ENCODE results near the gene ITGAX. TPM values are rescaled to one million over a fixed set of nuclear protein-coding genes. Genes with fewer than 3 reads are reported as not detected.
A peak's percentile ranks its signal among the peaks of the same experiment; 100 is the strongest.

Gene ITGAX
- total RNA-seq, 1 experiment from 2014 or later = 0.80 TPM

DNA sequence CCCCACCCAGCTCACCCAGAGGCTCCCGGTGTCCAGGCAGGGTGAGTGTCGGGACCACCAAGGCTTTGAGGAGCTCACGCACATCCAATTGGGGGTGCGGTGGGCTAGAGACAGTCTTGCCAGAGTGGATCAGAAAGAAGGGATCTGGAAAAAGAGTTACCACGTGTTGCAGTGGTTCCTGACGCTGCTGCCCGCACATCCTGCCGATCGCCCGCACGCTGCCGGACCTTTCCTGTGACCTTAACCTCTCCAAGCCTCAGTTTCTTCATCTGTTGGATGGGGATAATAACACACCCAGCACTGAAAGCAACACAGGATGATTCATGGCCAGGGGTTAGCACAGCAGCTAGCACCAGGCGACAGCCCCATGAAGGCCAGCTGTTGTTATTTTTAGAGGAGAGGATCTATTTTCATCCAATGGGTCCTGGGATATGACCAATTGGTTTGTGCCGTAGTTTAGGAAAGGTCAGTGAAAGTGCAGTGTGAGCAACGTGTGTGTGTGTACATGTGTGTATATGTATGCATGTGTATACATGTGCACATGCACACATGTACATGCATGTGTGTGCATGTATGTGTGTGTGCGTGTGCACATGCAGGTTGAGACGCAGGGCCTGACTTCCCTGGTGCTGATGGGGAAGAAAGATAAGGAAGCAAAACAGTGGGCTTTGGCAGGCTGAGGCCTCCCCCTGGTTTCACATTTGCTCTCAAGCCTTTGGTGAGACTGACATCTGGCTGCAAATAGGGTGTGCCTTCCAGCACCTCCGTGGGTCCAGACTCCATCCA, 2.5 kb downstream of the ITGAX start:
- H3K27me3 ChIP-seq (ENCODE audit: control insufficient read depth, insufficient read depth, low read length) = no peaks in the 10 kb centered on the region
- no peak for DNase-seq
- H3K36me3 ChIP-seq (replicated peaks; ENCODE audit: control insufficient read depth, insufficient read depth, low read length) = no peaks in the 10 kb centered on the region
- H3K4me3 ChIP-seq (ENCODE audit: insufficient read depth, low read depth, low read length) = no peak overlapping the region

DNA sequence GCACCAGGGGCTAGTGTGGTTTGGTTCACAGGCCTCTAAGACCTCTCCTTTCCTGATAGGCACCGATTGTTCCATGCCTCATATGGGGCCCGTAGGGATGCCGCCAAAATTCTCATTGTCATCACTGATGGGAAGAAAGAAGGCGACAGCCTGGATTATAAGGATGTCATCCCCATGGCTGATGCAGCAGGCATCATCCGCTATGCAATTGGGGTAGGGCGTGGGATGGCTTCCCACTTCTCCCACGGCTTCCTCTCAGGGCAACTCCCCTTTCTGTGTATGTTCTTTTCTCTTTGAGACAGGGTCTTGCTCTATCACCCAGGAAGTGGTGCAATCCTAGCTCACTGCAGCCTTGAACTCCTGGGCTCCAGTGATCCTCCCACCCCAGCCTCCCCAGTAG, 5.3 kb downstream of the ITGAX start:
- H3K27me3 ChIP-seq (ENCODE audit: control insufficient read depth, insufficient read depth, low read length) = no peaks in the 10 kb centered on the region

GRCh38 chr16:31361201-31362110, 6.5 kb downstream of the ITGAX start:
- no peaks in the 10 kb centered on the region for H3K27me3 ChIP-seq (ENCODE audit: control insufficient read depth, insufficient read depth, low read length)
- no peak overlapping the region for H3K4me3 ChIP-seq (ENCODE audit: insufficient read depth, low read depth, low read length)
- peak; percentile 49 for DNase-seq
- no peaks in the 10 kb centered on the region for H3K36me3 ChIP-seq (replicated peaks; ENCODE audit: control insufficient read depth, insufficient read depth, low read length)

More for the DNA sequence above, 5.3 kb downstream of the ITGAX start:
- Histone ChIP-seq H3K4me3 (ENCODE audit: insufficient read depth, low read depth, low read length) (no peak overlapping the region), H3K36me3 (replicated peaks; ENCODE audit: control insufficient read depth, insufficient read depth, low read length) (no peaks in the 10 kb centered on the region)
- no peak for DNase-seq

DNA sequence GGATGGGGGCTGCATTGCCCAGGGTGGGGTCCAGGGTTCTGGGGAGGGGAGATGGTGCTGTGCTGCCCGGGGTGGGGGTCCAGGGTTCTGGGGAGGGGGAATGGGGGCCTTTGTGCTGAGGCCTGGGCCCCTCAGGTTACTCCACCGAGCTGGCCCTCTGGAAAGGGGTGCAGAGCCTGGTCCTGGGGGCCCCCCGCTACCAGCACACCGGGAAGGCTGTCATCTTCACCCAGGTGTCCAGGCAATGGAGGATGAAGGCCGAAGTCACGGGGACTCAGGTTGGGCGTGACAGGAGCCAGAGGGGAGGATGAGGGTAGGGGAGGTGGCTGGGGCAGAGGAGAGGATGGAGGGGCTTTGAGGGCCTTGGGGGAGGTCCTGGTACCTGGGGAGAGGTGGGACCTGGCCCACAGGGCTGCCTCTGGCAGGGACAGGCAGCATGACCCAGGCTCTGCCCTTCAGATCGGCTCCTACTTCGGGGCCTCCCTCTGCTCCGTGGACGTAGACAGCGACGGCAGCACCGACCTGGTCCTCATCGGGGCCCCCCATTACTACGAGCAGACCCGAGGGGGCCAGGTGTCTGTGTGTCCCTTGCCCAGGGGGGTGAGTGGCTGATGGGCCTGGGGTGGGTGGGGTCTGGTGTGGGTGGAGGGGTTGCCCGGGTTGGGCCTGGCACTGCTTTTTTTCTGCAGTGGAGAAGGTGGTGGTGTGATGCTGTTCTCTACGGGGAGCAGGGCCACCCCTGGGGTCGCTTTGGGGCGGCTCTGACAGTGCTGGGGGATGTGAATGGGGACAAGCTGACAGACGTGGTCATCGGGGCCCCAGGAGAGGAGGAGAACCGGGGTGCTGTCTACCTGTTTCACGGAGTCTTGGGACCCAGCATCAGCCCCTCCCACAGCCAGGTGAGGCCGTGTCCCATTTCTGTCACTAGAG, 7.8 kb downstream of the ITGAX start:
- Histone ChIP-seq H3K27me3 (ENCODE audit: control insufficient read depth, insufficient read depth, low read length) (no peaks in the 10 kb centered on the region), H3K36me3 (replicated peaks; ENCODE audit: control insufficient read depth, insufficient read depth, low read length) (no peaks in the 10 kb centered on the region), H3K4me3 (ENCODE audit: insufficient read depth, low read depth, low read length) (no peak overlapping the region)
- DNase-seq = peak; percentile 36

- no peaks in the 10 kb centered on the region for H3K27me3 ChIP-seq (ENCODE audit: control insufficient read depth, insufficient read depth, low read length)
- H3K36me3 ChIP-seq (replicated peaks; ENCODE audit: control insufficient read depth, insufficient read depth, low read length) = no peaks in the 10 kb centered on the region
- no peak overlapping the region for H3K4me3 ChIP-seq (ENCODE audit: insufficient read depth, low read depth, low read length)
- DNase-seq = no peak
Measured at GRCh38 chr16:31363721-31364120, 8.7 kb downstream of the ITGAX start.

GRCh38 chr16:31364421-31364820, 9.4 kb downstream of the ITGAX start:
- Histone ChIP-seq H3K36me3 (replicated peaks; ENCODE audit: control insufficient read depth, insufficient read depth, low read length) (no peaks in the 10 kb centered on the region), H3K4me3 (ENCODE audit: insufficient read depth, low read depth, low read length) (no peak overlapping the region), H3K27me3 (ENCODE audit: control insufficient read depth, insufficient read depth, low read length) (no peaks in the 10 kb centered on the region)
- no peak for DNase-seq

- H3K36me3 ChIP-seq (replicated peaks; ENCODE audit: control insufficient read depth, insufficient read depth, low read length) = no peaks in the 10 kb centered on the region
Measured at GRCh38 chr16:31365131-31365865, 10.3 kb downstream of the ITGAX start.

DNA sequence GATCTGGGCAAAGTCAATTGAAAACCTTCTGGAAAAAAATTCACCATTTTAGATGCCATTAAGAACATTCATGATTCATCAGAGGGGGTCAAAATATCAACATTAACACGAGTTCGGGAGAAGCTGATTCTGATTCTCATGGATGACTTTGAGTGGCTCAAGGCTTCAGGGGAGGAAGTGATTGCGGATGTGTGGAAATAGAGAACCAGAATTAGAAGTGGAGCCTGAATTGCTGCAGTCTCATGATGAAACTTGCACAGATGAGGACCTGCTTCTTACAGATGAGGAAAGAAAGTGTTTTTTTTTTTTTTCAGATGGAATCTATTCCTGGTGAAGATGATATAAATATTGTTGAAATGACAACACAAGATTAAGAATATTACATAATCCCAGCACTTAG, 12.9 kb downstream of the ITGAX start:
- H3K27me3 ChIP-seq (ENCODE audit: control insufficient read depth, insufficient read depth, low read length) = no peaks in the 10 kb centered on the region
- no peak for DNase-seq

More at GRCh38 chr16:31365131-31365865, 10.3 kb downstream of the ITGAX start:
- Histone ChIP-seq H3K27me3 (ENCODE audit: control insufficient read depth, insufficient read depth, low read length) (no peaks in the 10 kb centered on the region), H3K4me3 (ENCODE audit: insufficient read depth, low read depth, low read length) (no peak overlapping the region)
- no peak for DNase-seq

DNA sequence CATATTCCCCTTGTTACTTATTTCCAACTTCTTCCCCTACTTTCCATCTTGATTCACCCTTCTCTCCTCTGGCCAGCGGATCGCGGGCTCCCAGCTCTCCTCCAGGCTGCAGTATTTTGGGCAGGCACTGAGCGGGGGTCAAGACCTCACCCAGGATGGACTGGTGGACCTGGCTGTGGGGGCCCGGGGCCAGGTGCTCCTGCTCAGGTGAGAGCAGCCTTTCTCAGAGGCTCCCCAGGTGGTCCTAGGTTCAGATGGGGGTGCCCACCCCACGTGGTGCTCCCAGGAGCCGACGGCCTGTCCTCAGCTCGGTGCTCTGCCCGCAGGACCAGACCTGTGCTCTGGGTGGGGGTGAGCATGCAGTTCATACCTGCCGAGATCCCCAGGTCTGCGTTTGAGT, 16.0 kb downstream of the ITGAX start:
- H3K36me3 ChIP-seq (replicated peaks; ENCODE audit: control insufficient read depth, insufficient read depth, low read length) = no peaks in the 10 kb centered on the region
- H3K27me3 ChIP-seq (ENCODE audit: control insufficient read depth, insufficient read depth, low read length) = no peaks in the 10 kb centered on the region
- DNase-seq = no peak
- H3K4me3 ChIP-seq (ENCODE audit: insufficient read depth, low read depth, low read length) = no peak overlapping the region

More for the DNA sequence above, 12.9 kb downstream of the ITGAX start:
- Histone ChIP-seq H3K36me3 (replicated peaks; ENCODE audit: control insufficient read depth, insufficient read depth, low read length) (no peaks in the 10 kb centered on the region), H3K4me3 (ENCODE audit: insufficient read depth, low read depth, low read length) (no peak overlapping the region)

DNA sequence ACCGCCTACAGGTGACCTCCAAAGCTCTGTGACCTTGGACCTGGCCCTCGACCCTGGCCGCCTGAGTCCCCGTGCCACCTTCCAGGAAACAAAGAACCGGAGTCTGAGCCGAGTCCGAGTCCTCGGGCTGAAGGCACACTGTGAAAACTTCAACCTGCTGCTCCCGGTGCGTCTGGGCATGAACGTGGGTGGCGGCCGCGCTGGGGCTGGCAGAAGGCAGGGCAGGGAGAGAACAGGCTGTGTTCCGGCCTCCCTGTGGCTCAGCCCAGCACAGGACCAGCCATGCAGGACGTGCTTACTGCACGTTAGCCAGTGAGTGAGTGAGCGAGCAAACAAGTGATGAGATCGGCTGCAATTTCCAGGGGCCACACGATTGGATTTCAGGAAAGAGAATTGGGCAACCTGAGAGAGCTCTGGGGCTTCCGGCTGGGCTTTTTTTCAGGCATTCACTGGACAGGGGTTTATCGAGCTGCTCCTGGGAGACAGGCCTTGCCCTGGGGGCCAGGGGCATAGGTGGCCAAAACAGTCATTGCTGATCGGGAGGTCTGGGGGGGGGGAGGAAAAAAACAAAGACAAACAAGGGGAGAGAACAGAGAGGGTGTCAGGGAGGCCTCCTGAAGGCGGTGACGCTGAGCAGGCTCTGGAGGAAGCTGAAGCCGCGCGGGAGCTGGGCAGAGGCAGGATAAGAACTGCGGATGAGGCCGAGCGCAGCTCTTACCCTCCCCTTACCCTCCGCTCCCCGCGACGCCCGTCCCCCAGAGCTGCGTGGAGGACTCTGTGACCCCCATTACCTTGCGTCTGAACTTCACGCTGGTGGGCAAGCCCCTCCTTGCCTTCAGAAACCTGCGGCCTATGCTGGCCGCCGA, 16.9 kb downstream of the ITGAX start:
- DNase-seq = peak; percentile 55
- H3K36me3 ChIP-seq (replicated peaks; ENCODE audit: control insufficient read depth, insufficient read depth, low read length) = no peaks in the 10 kb centered on the region
- H3K27me3 ChIP-seq (ENCODE audit: control insufficient read depth, insufficient read depth, low read length) = no peaks in the 10 kb centered on the region
- H3K4me3 ChIP-seq (ENCODE audit: insufficient read depth, low read depth, low read length) = no peak overlapping the region

- no peaks in the 10 kb centered on the region for H3K36me3 ChIP-seq (replicated peaks; ENCODE audit: control insufficient read depth, insufficient read depth, low read length)
- no peak overlapping the region for H3K4me3 ChIP-seq (ENCODE audit: insufficient read depth, low read depth, low read length)
- peak; percentile 40 for DNase-seq
- H3K27me3 ChIP-seq (ENCODE audit: control insufficient read depth, insufficient read depth, low read length) = no peaks in the 10 kb centered on the region
Measured at GRCh38 chr16:31373235-31373634, 18.3 kb downstream of the ITGAX start.

DNA sequence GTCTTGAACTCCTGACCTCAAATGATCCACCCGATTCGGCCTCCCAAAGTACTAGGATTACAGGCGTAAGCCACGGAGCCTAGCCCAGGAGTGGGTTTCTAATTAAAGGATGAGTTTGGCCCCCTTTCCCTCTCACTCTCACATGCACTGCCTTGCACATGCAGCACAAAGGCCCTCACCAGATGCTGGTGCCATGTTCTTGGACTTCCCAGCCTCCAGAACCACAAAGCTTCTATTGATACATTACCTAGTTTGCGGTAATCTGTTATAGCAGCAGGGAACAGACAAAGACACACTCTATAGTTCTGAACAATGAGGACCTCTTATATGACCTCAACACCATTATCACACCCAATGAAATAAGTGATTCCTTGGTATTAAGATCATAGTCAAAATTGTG, 20.3 kb downstream of the ITGAX start:
- H3K4me3 ChIP-seq (ENCODE audit: insufficient read depth, low read depth, low read length) = no peak overlapping the region
- no peaks in the 10 kb centered on the region for H3K27me3 ChIP-seq (ENCODE audit: control insufficient read depth, insufficient read depth, low read length)
- H3K36me3 ChIP-seq (replicated peaks; ENCODE audit: control insufficient read depth, insufficient read depth, low read length) = no peaks in the 10 kb centered on the region

DNA sequence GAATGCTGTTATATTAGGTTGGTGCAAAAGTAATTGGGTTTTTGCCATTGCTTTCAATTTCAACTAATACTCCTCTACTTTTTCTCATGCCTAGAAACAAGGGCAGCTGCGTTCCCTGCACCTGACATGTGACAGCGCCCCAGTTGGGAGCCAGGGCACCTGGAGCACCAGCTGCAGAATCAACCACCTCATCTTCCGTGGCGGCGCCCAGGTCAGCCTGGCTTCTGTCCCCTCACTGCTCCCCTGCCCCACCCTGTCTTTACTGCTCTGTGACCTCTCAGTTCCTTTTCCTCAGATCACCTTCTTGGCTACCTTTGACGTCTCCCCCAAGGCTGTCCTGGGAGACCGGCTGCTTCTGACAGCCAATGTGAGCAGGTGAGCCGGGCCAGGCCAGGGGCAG, 21.7 kb downstream of the ITGAX start:
- no peak for DNase-seq

More for the DNA sequence above, 20.3 kb downstream of the ITGAX start:
- DNase-seq = no peak

More for the DNA sequence above, 21.7 kb downstream of the ITGAX start:
- no peaks in the 10 kb centered on the region for H3K36me3 ChIP-seq (replicated peaks; ENCODE audit: control insufficient read depth, insufficient read depth, low read length)
- H3K27me3 ChIP-seq (ENCODE audit: control insufficient read depth, insufficient read depth, low read length) = no peaks in the 10 kb centered on the region
- no peak overlapping the region for H3K4me3 ChIP-seq (ENCODE audit: insufficient read depth, low read depth, low read length)
